Psoas muscle (tissue), 8 donors: ENCODE data around the gene TOP1. TPM values are rescaled to one million over a fixed set of nuclear protein-coding genes. Genes with fewer than 3 reads are reported as not detected.

ENCODE experiments used
- ATAC-seq, 4 donors: fragments of 200-7000 bp; cut with Tn5 transposase; one replicate each; pipeline ENCODE4 v1.9.1; 2020; ENCODE audit warnings: moderate library complexity in 3 of 4, mild to moderate bottlenecking in 2 of 4
- DNase-seq, 2 donors: peaks; one replicate each; pipeline ENCODE4 v3.0.0-alpha.2; 2020
- H3K27ac ChIP-seq: fragments of 200-600 bp; one replicate; pipeline ENCODE4 v1.8.0; 2022
- H3K27me3 ChIP-seq, 3 donors: fragments of 200-600 bp in 1 of 3; one replicate each; pipeline versions ENCODE4 v1.6.1 to v1.8.0; 2013 to 2022; ENCODE audit warnings: low read length in 2 of 3, mild to moderate bottlenecking in 2 of 3, moderate library complexity in 1 of 3; ENCODE audit not compliant: insufficient read depth in 3 of 3
- H3K36me3 ChIP-seq, 2 donors: fragments of 200-600 bp in 1 of 2; one replicate each; pipeline versions ENCODE4 v1.6.1 to v1.8.0; 2013 to 2022; ENCODE audit warnings: low read depth in 1 of 2, mild to moderate bottlenecking in 1 of 2, moderate library complexity in 1 of 2; ENCODE audit not compliant: insufficient read depth in 1 of 2
- H3K4me1 ChIP-seq: fragments of 200-600 bp; one replicate; pipeline ENCODE4 v1.8.0; 2022
- H3K4me3 ChIP-seq: fragments of 200-600 bp; one replicate; pipeline ENCODE4 v1.8.0; 2022; ENCODE audit warnings: mild to moderate bottlenecking
- H3K9me3 ChIP-seq: fragments of 200-600 bp; one replicate; pipeline ENCODE4 v1.8.0; 2022
- CTCF ChIP-seq: fragments of 200-600 bp; IDR thresholded peaks from one replicate; pipeline ENCODE4 v1.8.0; 2022; ENCODE audit warnings: antibody characterized with exemption
- WGBS, 3 donors: extraction: QIAGEN DNeasy Blood & Tissue Kit; methylation state at CpG; one replicate each; pipeline versions ENCODE4 v1.1.6 to v1.1.7; 2013; 5-methylcytosine and 5-hydroxymethylcytosine counted together
- intact Hi-C, 2 donors: fragments of 100-400 bp; cut with DNase I; formaldehyde crosslinking; loops; one replicate each; pipeline versions ENCODE4 v1.11.0 to v1.14.2; 2022
- polyA plus RNA-seq, 3 donors: library from polyadenylated mRNA; stranded (reverse); fragments of 200-250 nt; gene quantifications; one replicate each; pipeline ENCODE4 v1.2.3, GENCODE V29; 2013
- total RNA-seq, 4 donors: library from RNA; stranded (reverse); fragmentation: NEBNext Ultra II Directional in 2 of 4; extraction: Animal tissue kit (Norgen Biotek cat#: 25700) in 2 of 4; gene quantifications; one replicate each; pipeline versions ENCODE4 v1.2.1 to v1.2.4, GENCODE V29; 2021 to 2023
- donor health status: healthy with polysubstance abuse.
- donor health status: DM: no; HTN: no; CAD: no; lungs with moderate emphysema.
- donor health status: Bipolar disorder and iron deficiency.
- donor health status: healthy.
- donor health status: DM: yes; HTN: yes; CAD: no.
- donor health status: DM: no; HTN: no; CAD: no.
- donor health status: DM: no; HTN: no; CAD: no.
- donor health status: DM: yes; HTN: yes; CAD: no.

TOP1 gene
- total and polyA plus RNA-seq, 7 donors, result 10.6 to 30.7 (median 22.2) TPM

GRCh38 chr20:41119614-41120561 is 91.3 kb downstream of the TOP1 start:
- intact Hi-C loops, result no loop called here
- H3K36me3 ChIP-seq, result peaks cover 22 to 100% of the 10 kb centered on the region in 2 donors
- ATAC-seq, result no peak

GRCh38 chr20:41121399-41121798 is 92.8 kb downstream of the TOP1 start:
- TF ChIP-seq CTCF, result no peak
- no peaks in the 10 kb centered on the region for H3K4me1 ChIP-seq
- H3K9me3 ChIP-seq, result no peaks in the 10 kb centered on the region
- H3K27ac ChIP-seq, result no peak overlapping the region
- intact Hi-C loops, result no loop called here
- peaks cover 19 to 100% of the 10 kb centered on the region in 2 donors for H3K36me3 ChIP-seq
- WGBS, 3 donors, result 90 to 92% (median 92%) methylated on average over 3 of the region's 3 CpGs
- no peak overlapping the region for H3K4me3 ChIP-seq
- DNase-seq (no peak), ATAC-seq (no peak)
- H3K27me3 ChIP-seq, result no peaks in the 10 kb centered on the region

More at GRCh38 chr20:41119614-41120561, 91.3 kb downstream of the TOP1 start:
- H3K27me3 ChIP-seq, result no peaks in the 10 kb centered on the region
- no peak for DNase-seq
- no peaks in the 10 kb centered on the region for H3K9me3 ChIP-seq
- 77 to 82% (median 77%) methylated on average over 7 of the region's 7 CpGs for WGBS, 3 donors
- no peak for TF ChIP-seq CTCF
- H3K4me1 ChIP-seq, result no peaks in the 10 kb centered on the region
- no peak overlapping the region for H3K27ac ChIP-seq
- H3K4me3 ChIP-seq, result no peak overlapping the region

GRCh38 chr20:41123631-41124030 is 95.0 kb downstream of the TOP1 start:
- H3K36me3 ChIP-seq, result peaks cover 19 to 78% of the 10 kb centered on the region in 2 donors
- no peak for DNase-seq
- H3K27ac ChIP-seq, result no peak overlapping the region
- 49 to 60% (median 51%) methylated on average over 6 of the region's 6 CpGs for WGBS, 3 donors
- TF ChIP-seq CTCF, result no peak
- no peaks in the 10 kb centered on the region for H3K9me3 ChIP-seq
- ATAC-seq, result no peak
- no peaks in the 10 kb centered on the region for H3K27me3 ChIP-seq
- intact Hi-C loops, result no loop called here
- H3K4me3 ChIP-seq, result no peak overlapping the region
- no peaks in the 10 kb centered on the region for H3K4me1 ChIP-seq

- DNase-seq (no peak), ATAC-seq (no peak)
- Histone ChIP-seq H3K9me3 (no peaks in the 10 kb centered on the region), H3K27ac (no peak overlapping the region), H3K4me1 (no peaks in the 10 kb centered on the region), H3K27me3 (no peaks in the 10 kb centered on the region), H3K4me3 (no peak overlapping the region), H3K36me3 (peaks cover 18 to 69% of the 10 kb centered on the region in 2 donors)
- no peak for TF ChIP-seq CTCF
- WGBS, 3 donors, result 67 to 82% (median 73%) methylated on average over 3 of the region's 3 CpGs
- intact Hi-C loops, result no loop called here
Measured at GRCh38 chr20:41124451-41125094, 96.0 kb downstream of the TOP1 start.
